ENCODE data around the gene SURF6. TPM values are rescaled to one million over a fixed set of nuclear protein-coding genes. Genes with fewer than 3 reads are reported as not detected.
"Not testable (repeated sequence)": the region's sequence is repeated elsewhere in the genome, so short reads cannot be mapped to it uniquely, and the experiment has no call there.

SURF6 gene
- total RNA-seq, 1 donor from 2014 or later, result 15.0 TPM

DNA sequence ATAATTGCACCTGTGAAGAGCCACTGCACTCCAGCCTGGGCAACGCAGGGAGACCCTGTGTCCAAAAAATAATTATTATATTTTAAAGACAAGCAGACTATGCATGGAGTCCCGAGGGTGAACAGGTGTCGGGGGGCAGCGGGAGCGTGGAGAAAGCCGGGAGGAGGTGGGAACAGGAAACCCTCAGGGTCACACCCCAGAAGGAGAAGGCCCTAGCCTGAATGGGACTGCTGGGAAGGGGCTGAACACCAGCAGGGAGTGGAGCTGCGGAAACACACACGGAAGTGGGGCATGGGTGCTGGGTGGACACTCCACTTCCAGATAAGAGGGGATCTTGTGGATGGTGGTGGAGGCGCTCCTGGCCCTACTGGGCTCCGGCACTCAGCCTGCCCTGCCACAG, 12.8 kb downstream of the SURF6 start:
- TF ChIP-seq, protein P1, sequence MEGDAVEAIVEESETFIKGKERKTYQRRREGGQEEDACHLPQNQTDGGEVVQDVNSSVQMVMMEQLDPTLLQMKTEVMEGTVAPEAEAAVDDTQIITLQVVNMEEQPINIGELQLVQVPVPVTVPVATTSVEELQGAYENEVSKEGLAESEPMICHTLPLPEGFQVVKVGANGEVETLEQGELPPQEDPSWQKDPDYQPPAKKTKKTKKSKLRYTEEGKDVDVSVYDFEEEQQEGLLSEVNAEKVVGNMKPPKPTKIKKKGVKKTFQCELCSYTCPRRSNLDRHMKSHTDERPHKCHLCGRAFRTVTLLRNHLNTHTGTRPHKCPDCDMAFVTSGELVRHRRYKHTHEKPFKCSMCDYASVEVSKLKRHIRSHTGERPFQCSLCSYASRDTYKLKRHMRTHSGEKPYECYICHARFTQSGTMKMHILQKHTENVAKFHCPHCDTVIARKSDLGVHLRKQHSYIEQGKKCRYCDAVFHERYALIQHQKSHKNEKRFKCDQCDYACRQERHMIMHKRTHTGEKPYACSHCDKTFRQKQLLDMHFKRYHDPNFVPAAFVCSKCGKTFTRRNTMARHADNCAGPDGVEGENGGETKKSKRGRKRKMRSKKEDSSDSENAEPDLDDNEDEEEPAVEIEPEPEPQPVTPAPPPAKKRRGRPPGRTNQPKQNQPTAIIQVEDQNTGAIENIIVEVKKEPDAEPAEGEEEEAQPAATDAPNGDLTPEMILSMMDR (IDR thresholded peaks at IDR 0.05; ENCODE audit: partially characterized antibody, unreplicated experiment), result no peak
- no peaks in the 10 kb centered on the region for H3K4me1 Mint-ChIP-seq (ENCODE audit: low read depth, unreplicated experiment)
- no peaks in the 10 kb centered on the region for H3K27me3 Mint-ChIP-seq (ENCODE audit: unreplicated experiment)
- no peak overlapping the region for H3K27ac Mint-ChIP-seq (ENCODE audit: unreplicated experiment)
- no peak for DNase-seq
- H3K4me3 Mint-ChIP-seq (ENCODE audit: unreplicated experiment), result no peak overlapping the region
- peaks cover 13% of the 10 kb centered on the region for H3K36me3 Mint-ChIP-seq (ENCODE audit: unreplicated experiment)
- H3K9me3 Mint-ChIP-seq (ENCODE audit: unreplicated experiment), result peaks cover 11% of the 10 kb centered on the region

DNA sequence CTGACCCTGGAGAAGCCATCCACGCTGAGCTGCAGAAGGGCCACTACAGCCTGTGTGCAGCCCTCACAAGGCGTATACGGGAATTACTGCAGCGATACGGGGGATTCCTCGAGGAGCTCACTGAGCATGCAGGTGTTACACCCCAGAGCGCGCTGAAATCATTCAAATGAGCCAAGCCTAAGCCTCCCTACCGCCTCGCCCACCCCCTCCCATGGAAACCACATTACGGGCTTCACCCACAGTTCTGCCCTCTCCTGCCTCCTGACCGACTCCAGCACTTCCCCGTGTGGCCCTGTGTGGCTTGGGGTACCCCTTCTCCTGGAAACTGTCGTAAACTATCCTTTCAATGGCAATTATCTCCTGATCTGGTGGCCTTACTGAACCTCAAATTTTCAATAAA, 13.3 kb downstream of the SURF6 start:
- Mint-ChIP-seq H3K27ac (ENCODE audit: unreplicated experiment) (no peak overlapping the region), H3K4me1 (ENCODE audit: low read depth, unreplicated experiment) (no peaks in the 10 kb centered on the region), H3K4me3 (ENCODE audit: unreplicated experiment) (no peak overlapping the region), H3K27me3 (ENCODE audit: unreplicated experiment) (no peaks in the 10 kb centered on the region), H3K9me3 (ENCODE audit: unreplicated experiment) (peaks cover 11% of the 10 kb centered on the region), H3K36me3 (ENCODE audit: unreplicated experiment) (peaks cover 13% of the 10 kb centered on the region)
- no peak for DNase-seq
- TF ChIP-seq, protein P1 (IDR thresholded peaks at IDR 0.05; ENCODE audit: partially characterized antibody, unreplicated experiment), result no peak

DNA sequence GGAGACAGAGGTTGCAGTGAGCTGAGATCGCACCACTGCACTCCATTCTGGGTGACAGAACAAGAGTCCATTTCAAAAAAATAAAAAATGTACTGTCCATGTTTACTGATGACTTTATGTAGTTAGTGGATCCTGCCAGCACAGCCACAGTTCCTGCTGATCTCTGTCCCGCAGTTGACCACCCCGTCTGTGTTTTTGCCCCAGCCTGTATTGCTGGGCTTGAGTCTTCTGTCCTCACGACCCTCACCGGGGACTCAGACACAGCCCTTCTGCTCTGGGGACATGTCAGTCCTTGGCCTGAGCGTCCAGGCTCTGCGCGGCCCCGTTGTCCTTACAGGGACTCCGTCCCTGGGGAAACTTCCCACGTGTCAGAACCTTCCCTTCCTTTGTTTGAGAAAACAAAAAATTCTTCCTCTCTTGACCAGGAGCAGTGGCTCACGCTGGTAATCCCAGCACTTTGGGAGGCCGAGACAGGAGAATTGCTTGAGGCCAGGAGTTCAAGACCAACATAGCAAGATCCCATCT, 14.5 kb downstream of the SURF6 start:
- H3K36me3 Mint-ChIP-seq (ENCODE audit: unreplicated experiment), result peaks cover 13% of the 10 kb centered on the region
- no peaks in the 10 kb centered on the region for H3K4me1 Mint-ChIP-seq (ENCODE audit: low read depth, unreplicated experiment)
- peaks cover 13% of the 10 kb centered on the region for H3K9me3 Mint-ChIP-seq (ENCODE audit: unreplicated experiment)
- H3K4me3 Mint-ChIP-seq (ENCODE audit: unreplicated experiment), result no peak overlapping the region
- peaks cover 2% of the 10 kb centered on the region for H3K27me3 Mint-ChIP-seq (ENCODE audit: unreplicated experiment)
- no peak overlapping the region for H3K27ac Mint-ChIP-seq (ENCODE audit: unreplicated experiment)
- TF ChIP-seq, protein P1 (IDR thresholded peaks at IDR 0.05; ENCODE audit: partially characterized antibody, unreplicated experiment), result no peak
- no peak for DNase-seq

- peaks cover 13% of the 10 kb centered on the region for H3K36me3 Mint-ChIP-seq (ENCODE audit: unreplicated experiment)
- DNase-seq, result no peak
- TF ChIP-seq, protein P1 (IDR thresholded peaks at IDR 0.05; ENCODE audit: partially characterized antibody, unreplicated experiment), result no peak
- H3K9me3 Mint-ChIP-seq (ENCODE audit: unreplicated experiment), result peaks cover 13% of the 10 kb centered on the region
- H3K27me3 Mint-ChIP-seq (ENCODE audit: unreplicated experiment), result peaks cover 5% of the 10 kb centered on the region
- no peak overlapping the region for H3K4me3 Mint-ChIP-seq (ENCODE audit: unreplicated experiment)
- no peak overlapping the region for H3K27ac Mint-ChIP-seq (ENCODE audit: unreplicated experiment)
- H3K4me1 Mint-ChIP-seq (ENCODE audit: low read depth, unreplicated experiment), result no peaks in the 10 kb centered on the region
Measured at GRCh38 chr9:133320421-133320881, 15.5 kb downstream of the SURF6 start.

DNA sequence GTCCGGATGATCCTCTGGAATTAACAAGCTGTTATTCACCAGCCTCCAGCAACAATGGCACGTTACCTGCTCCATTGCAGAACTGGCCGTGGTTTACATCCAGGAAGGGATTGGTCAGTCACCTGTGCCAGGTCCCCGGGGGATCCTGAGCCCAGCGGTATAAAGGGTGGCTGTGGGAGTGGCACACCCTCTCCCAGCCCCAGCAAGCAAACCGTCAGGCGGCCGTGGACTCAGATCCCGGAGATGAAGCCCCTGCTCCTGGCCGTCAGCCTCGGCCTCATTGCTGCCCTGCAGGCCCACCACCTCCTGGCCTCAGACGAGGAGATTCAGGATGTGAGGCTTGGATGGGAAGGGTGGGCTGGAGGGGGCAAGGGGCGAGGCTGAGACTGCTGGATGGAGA, 18.4 kb downstream of the SURF6 start:
- not testable (repeated sequence) for H3K27ac Mint-ChIP-seq (ENCODE audit: unreplicated experiment); H3K9me3 Mint-ChIP-seq (ENCODE audit: unreplicated experiment); H3K4me3 Mint-ChIP-seq (ENCODE audit: unreplicated experiment); H3K4me1 Mint-ChIP-seq (ENCODE audit: low read depth, unreplicated experiment); H3K36me3 Mint-ChIP-seq (ENCODE audit: unreplicated experiment); H3K27me3 Mint-ChIP-seq (ENCODE audit: unreplicated experiment); DNase-seq
